T-helper 22 cell (primary cell): ENCODE data around the gene CDKN2B-AS1.

Experiments
- DNase-seq: peaks from one replicate; pipeline ENCODE4 v3.0.0-alpha.2; 2020; ENCODE audit warnings: low read depth

The CDKN2B-AS1 gene

GRCh38 chr9:22118810-22119521, 124.4 kb downstream of the CDKN2B-AS1 start:
- DNase-seq = no peak

GRCh38 chr9:22119522-22120158, 125.0 kb downstream of the CDKN2B-AS1 start:
- no peak for DNase-seq

GRCh38 chr9:22120159-22120549, 125.6 kb downstream of the CDKN2B-AS1 start:
- DNase-seq = no peak

- no peak for DNase-seq
Observed at GRCh38 chr9:22120595-22120994, 126.0 kb downstream of the CDKN2B-AS1 start.

GRCh38 chr9:22124263-22125011, 129.8 kb downstream of the CDKN2B-AS1 start:
- no peak for DNase-seq

- DNase-seq = no peak
Observed at GRCh38 chr9:22129133-22129532, 134.5 kb downstream of the CDKN2B-AS1 start.

- no peak for DNase-seq
Observed at GRCh38 chr9:22129633-22130032, 135.0 kb downstream of the CDKN2B-AS1 start.

- no peak for DNase-seq
Observed at GRCh38 chr9:22131817-22132216, 137.2 kb downstream of the CDKN2B-AS1 start.

- no peak for DNase-seq
Observed at GRCh38 chr9:22134390-22134789, 139.8 kb downstream of the CDKN2B-AS1 start.

GRCh38 chr9:22136461-22137096, 142.0 kb downstream of the CDKN2B-AS1 start:
- no peak for DNase-seq

- no peak for DNase-seq
Observed at GRCh38 chr9:22138956-22139660, 144.5 kb downstream of the CDKN2B-AS1 start.

GRCh38 chr9:22141908-22142307, 147.3 kb downstream of the CDKN2B-AS1 start:
- no peak for DNase-seq

GRCh38 chr9:22142671-22143070, 148.1 kb downstream of the CDKN2B-AS1 start:
- DNase-seq = no peak

GRCh38 chr9:22143799-22144625, 149.4 kb downstream of the CDKN2B-AS1 start:
- no peak for DNase-seq

GRCh38 chr9:22146604-22147003, 152.0 kb downstream of the CDKN2B-AS1 start:
- no peak for DNase-seq

GRCh38 chr9:22147813-22148527, 153.4 kb downstream of the CDKN2B-AS1 start:
- no peak for DNase-seq

- no peak for DNase-seq
Observed at GRCh38 chr9:22148528-22148875, 153.9 kb downstream of the CDKN2B-AS1 start.

- no peak for DNase-seq
Observed at GRCh38 chr9:22148876-22149637, 154.5 kb downstream of the CDKN2B-AS1 start.

- DNase-seq = no peak
Observed at GRCh38 chr9:22154064-22154463, 159.5 kb downstream of the CDKN2B-AS1 start.

GRCh38 chr9:22156586-22156985, 162.0 kb downstream of the CDKN2B-AS1 start:
- no peak for DNase-seq
